HepG2 (cell line): ENCODE measurements around the gene SEMA4A. TPM values are rescaled to one million over a fixed set of nuclear protein-coding genes. Genes with fewer than 3 reads are reported as not detected.

Source experiments
- ATAC-seq: fragments of 200-7000 bp; cut with Tn5 transposase; 3 replicates; pipeline ENCODE4 v1.9.1; 2020; ENCODE audit warnings: mild to moderate bottlenecking, moderate library complexity
- BruUV-seq: library from RNA; stranded (reverse); fragments of 400-500 nt; replicated peaks from 2 replicates; lab custom pipeline; 2021; lab: Mats Ljungman, UMichigan
- CTCF ChIA-PET: fragments of 300-600 bp; formaldehyde crosslinking; extraction: SDS; loops from one replicate; lab custom pipeline; 2021; ENCODE audit warnings: low total read pairs, inconsistent platforms, low intra/inter-chr PET ratio; lab: Yijun Ruan, JAX
- POLR2A ChIA-PET: fragments of 350-600 bp; sonication (Branson Sonifier 250); formaldehyde crosslinking; loops from one replicate; lab custom pipeline; 2020; ENCODE audit warnings: antibody characterized with exemption, inconsistent platforms; lab: Yijun Ruan, JAX
- DNase-seq: peaks from one replicate; pipeline ENCODE4 v3.0.0-alpha.2; 2015; ENCODE audit warnings: low spot score
- FAIRE-seq: peaks from 3 replicates; lab custom pipeline; 2011; peaks lifted over from hg19 to GRCh38; lab: Jason Lieb, UNC
- H2AFZ ChIP-seq: one replicate; pipeline ENCODE4 v1.6.1; 2011; ENCODE audit warnings: low read length, inconsistent platforms
- H3K27ac ChIP-seq: fragments of 300-600 bp; 3 replicates; pipeline ENCODE4 v1.8.0; 2011; ENCODE audit warnings: mixed run types, mild to moderate bottlenecking, mixed read lengths, low read length, inconsistent platforms; ENCODE audit not compliant: insufficient read depth; ENCODE audit errors: extremely low read length
- H3K27me3 ChIP-seq, 2 experiments: fragments of 200-600 bp in 1 of 2; 2 replicates in 1 of 2; 3 replicates in 1 of 2; pipeline versions ENCODE4 v1.6.0 to v1.8.0; 2011; ENCODE audit warnings: low read length in 2 of 2, mild to moderate bottlenecking in 2 of 2, moderate library complexity in 2 of 2, inconsistent platforms in 1 of 2; ENCODE audit not compliant: insufficient read depth in 2 of 2, control insufficient read depth in 1 of 2
- H3K36me3 ChIP-seq, 2 experiments: fragments of 200-600 bp in 1 of 2; replicated peaks in 1 of 2; 2 replicates in 1 of 2; 3 replicates in 1 of 2; pipeline versions ENCODE4 v1.5.1 to v1.8.0; 2011; ENCODE audit warnings: low read length in 2 of 2, inconsistent platforms in 1 of 2; ENCODE audit not compliant: insufficient read depth in 2 of 2, control insufficient read depth in 1 of 2
- H3K4me1 ChIP-seq: 2 replicates; pipeline ENCODE4 v1.5.1; 2012; ENCODE audit warnings: low read length, inconsistent platforms; ENCODE audit not compliant: insufficient read depth
- H3K4me2 ChIP-seq: 2 replicates; pipeline ENCODE4 v1.6.0; 2011; ENCODE audit warnings: low read depth, low read length, inconsistent platforms
- H3K4me3 ChIP-seq, 3 experiments: fragments of 200-600 bp in 1 of 3; sonication (generic), shearing (Covaris generic) in 1 of 3; replicated peaks in 1 of 3; 2 replicates each; pipeline ENCODE4 v1.5.1; 2011 to 2016; ENCODE audit warnings: low read length in 3 of 3, inconsistent platforms in 2 of 3, low read depth in 2 of 3, mild to moderate bottlenecking in 2 of 3, control low read depth in 1 of 3, mixed read lengths in 1 of 3; ENCODE audit not compliant: insufficient read depth in 1 of 3
- H3K79me2 ChIP-seq: one replicate; pipeline ENCODE4 v1.6.1; 2011; ENCODE audit warnings: low read length, inconsistent platforms; ENCODE audit not compliant: insufficient read depth
- H3K9ac ChIP-seq: 2 replicates; pipeline ENCODE4 v1.6.0; 2011; ENCODE audit warnings: mild to moderate bottlenecking, low read depth, low read length, inconsistent platforms; ENCODE audit not compliant: insufficient read depth
- H3K9me3 ChIP-seq: 2 replicates; pipeline ENCODE4 v1.5.1; 2012; ENCODE audit warnings: mild to moderate bottlenecking, low read length
- H4K20me1 ChIP-seq: 2 replicates; pipeline ENCODE4 v1.6.0; 2011; ENCODE audit warnings: inconsistent platforms, mild to moderate bottlenecking, low read length, moderate library complexity; ENCODE audit not compliant: insufficient read depth
- SMYD3 ChIP-seq: sonication (generic); formaldehyde crosslinking; IDR thresholded peaks from 2 replicates; pipeline ENCODE4 v1.8.1; 2023; ENCODE audit warnings: mild to moderate bottlenecking, missing genetic modification reagents
- TOPORS ChIP-seq: sonication (generic); formaldehyde crosslinking; IDR thresholded peaks from 2 replicates; pipeline ENCODE4 v1.8.0; 2023; ENCODE audit warnings: mild to moderate bottlenecking, missing genetic modification reagents
- ZBTB37 ChIP-seq: sonication (generic); formaldehyde crosslinking; IDR thresholded peaks from 2 replicates; pipeline ENCODE4 v1.4.0; 2020; ENCODE audit warnings: mild to moderate bottlenecking, missing genetic modification reagents
- ZFP90 ChIP-seq: sonication (generic); formaldehyde crosslinking; IDR thresholded peaks from 2 replicates; pipeline ENCODE4 v1.8.0; 2022; ENCODE audit warnings: missing genetic modification reagents, mild to moderate bottlenecking, inconsistent platforms, borderline replicate concordance
- ZNF501 ChIP-seq: sonication (generic); formaldehyde crosslinking; IDR thresholded peaks from 2 replicates; pipeline ENCODE4 v1.5.1; 2020; ENCODE audit warnings: mild to moderate bottlenecking, moderate library complexity, missing genetic modification reagents
- ZNF7 ChIP-seq: IDR thresholded peaks from 2 replicates; pipeline ENCODE4 v1.6.1; 2016; ENCODE audit warnings: missing biosample characterization, missing genetic modification reagents
- WGBS: methylation state at CpG from one replicate; pipeline ENCODE4 v1.1.6; 2017; ENCODE audit warnings: low lambda C conversion rate; 5-methylcytosine and 5-hydroxymethylcytosine counted together
- in situ Hi-C: cut with HindIII; loops from 2 replicates; pipeline ENCODE4 v1.10.0; 2017; ENCODE audit warnings: low pct_unique_long_range_greater_than_20kb; ENCODE audit not compliant: extremely low pct_ligation_motif_present
- intact Hi-C: fragments of 100-400 bp; cut with micrococcal nuclease; formaldehyde crosslinking; loops from one replicate; pipeline ENCODE4 v1.10.0; 2022; ENCODE audit not compliant: unreplicated experiment
- polyA plus RNA-seq, 8 experiments: library from polyadenylated mRNA; depleted of rRNA in 3 of 8; stranded (reverse) in 7 of 8; unstranded in 1 of 8; fragments of >200 nt; fragmentation: Illumina TruSeq in 4 of 8; extraction: Trizol in 4 of 8; gene quantifications; 2 replicates each; pipeline versions ENCODE4 v1.2.1 to v1.2.3, GENCODE V29; 2011 to 2016; ENCODE audit warnings: low read depth in 4 of 8, missing spikeins in 1 of 8, mixed read lengths in 1 of 8; ENCODE audit not compliant: insufficient read depth in 1 of 8
- total RNA-seq, 5 experiments: library from RNA; depleted of rRNA; stranded (reverse); fragments of >200 nt; fragmentation: Illumina TruSeq; extraction: Trizol; gene quantifications; 2 replicates each; pipeline ENCODE4 v1.2.3, GENCODE V29; 2016; ENCODE audit warnings: low read depth in 1 of 5
- TF ChIP-seq, protein P1 (sequence below): sonication (generic); formaldehyde crosslinking; IDR thresholded peaks from 2 replicates; pipeline ENCODE4 v1.8.0; 2023; ENCODE audit warnings: mild to moderate bottlenecking, missing genetic modification reagents

The SEMA4A gene
- total and polyA plus RNA-seq, 2 of the 13 experiments (the other 11 are each of a cell fraction or from before 2014, with no cell fraction given): 0.09 to 0.20 TPM

- TF ChIP-seq ZFP90: 0 out of 2 replicates have a peak, but pooled peaks have one; percentile 4
- TF ChIP-seq SMYD3 (CRISPR knock-in tag): 0 out of 2 replicates have a peak, but pooled peaks have one; percentile 8
- TF ChIP-seq, protein P1, sequence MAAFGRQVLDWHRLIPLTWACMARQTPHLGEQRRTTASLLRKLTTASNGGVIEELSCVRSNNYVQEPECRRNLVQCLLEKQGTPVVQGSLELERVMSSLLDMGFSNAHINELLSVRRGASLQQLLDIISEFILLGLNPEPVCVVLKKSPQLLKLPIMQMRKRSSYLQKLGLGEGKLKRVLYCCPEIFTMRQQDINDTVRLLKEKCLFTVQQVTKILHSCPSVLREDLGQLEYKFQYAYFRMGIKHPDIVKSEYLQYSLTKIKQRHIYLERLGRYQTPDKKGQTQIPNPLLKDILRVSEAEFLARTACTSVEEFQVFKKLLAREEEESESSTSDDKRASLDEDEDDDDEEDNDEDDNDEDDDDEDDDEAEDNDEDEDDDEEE (CRISPR knock-in tag): 0 out of 2 replicates have a peak, but pooled peaks have one; percentile 6
- peak; percentile 13; the same call in 1 of the 2 replicates for TF ChIP-seq TOPORS (CRISPR knock-in tag)
- TF ChIP-seq ZBTB37: 0 out of 2 replicates have a peak, but pooled peaks have one; percentile 1
- TF ChIP-seq ZNF7: no peak
- TF ChIP-seq ZNF501 (CRISPR knock-in tag): no peak
- Histone ChIP-seq H3K36me3 (peaks cover 22 to 57% of the 10 kb centered on the region in 2 experiments), H3K4me1 (peaks cover 17% of the 10 kb centered on the region), H3K4me3 (no peak overlapping the region), H2AFZ (no peak overlapping the region), H3K27ac (no peak overlapping the region), H3K79me2 (no peaks in the 10 kb centered on the region), H3K9ac (no peak overlapping the region), H3K27me3 (no peaks in the 10 kb centered on the region), H3K4me2 (no peak overlapping the region), H3K9me3 (no peaks in the 10 kb centered on the region), H4K20me1 (no peaks in the 10 kb centered on the region)
- intact Hi-C loops (loop anchor here (1.0 to 2.0 kb wide), 4 partner anchors 25 to 135 kb away; no protein-coding TSS in a partner anchor), in situ Hi-C loops (loop anchor here (5.0 kb wide), 1 partner anchor 83 kb away; no protein-coding TSS in a partner anchor)
- ATAC-seq (no peak), FAIRE-seq (no peak), DNase-seq (no peak)
- POLR2A ChIA-PET: interaction anchor here (0.7 to 4.5 kb wide), 13 partner anchors 11 to 107 kb away, joined by 3 to 61 read pairs (median 4); partner anchors contain the start of genes PMF1 and SLC25A44
- BruUV-seq: no TSS peak
- CTCF ChIA-PET: interaction anchor here (1.2 to 2.0 kb wide), 3 partner anchors 79 to 129 kb away, joined by 4 to 44 read pairs (median 37); no protein-coding TSS in a partner anchor
- 3% methylated on average over 2 of the region's 2 CpGs for WGBS
Observed at GRCh38 chr1:156225677-156226014, 72.3 kb downstream of the SEMA4A start.
